Skeletal muscle tissue (tissue), 4 donors: ENCODE data around the gene SYNE1. TPM values are rescaled to one million over a fixed set of nuclear protein-coding genes. Genes with fewer than 3 reads are reported as not detected.
"Not testable (repeated sequence)": the region's sequence is repeated elsewhere in the genome, so short reads cannot be mapped to it uniquely, and the experiment has no call there.

Experiments used
- H3K27ac ChIP-seq: one replicate; pipeline ENCODE4 v1.7.0; 2013; ENCODE audit warnings: mild to moderate bottlenecking, low read depth, low read length, inconsistent platforms
- H3K27me3 ChIP-seq, 3 donors: one replicate each; pipeline ENCODE4 v1.7.0; 2013; ENCODE audit warnings: low read length in 3 of 3; ENCODE audit not compliant: control insufficient read depth in 3 of 3, insufficient read depth in 3 of 3
- H3K36me3 ChIP-seq, 3 donors: one replicate each; pipeline ENCODE4 v1.7.0; 2013; ENCODE audit warnings: low read length in 3 of 3; ENCODE audit not compliant: control insufficient read depth in 3 of 3, insufficient read depth in 3 of 3
- H3K4me1 ChIP-seq, 3 donors: one replicate each; pipeline ENCODE4 v1.7.0; 2013; ENCODE audit warnings: low read length in 3 of 3, mild to moderate bottlenecking in 3 of 3; ENCODE audit not compliant: control insufficient read depth in 3 of 3, insufficient read depth in 3 of 3
- H3K4me3 ChIP-seq, 3 donors: one replicate each; pipeline ENCODE4 v1.7.0; 2013; ENCODE audit warnings: low read length in 3 of 3
- H3K9ac ChIP-seq, 3 donors: one replicate each; pipeline ENCODE4 v1.7.0; 2013; ENCODE audit warnings: low read length in 3 of 3, mild to moderate bottlenecking in 3 of 3, moderate library complexity in 2 of 3, low read depth in 1 of 3
- H3K9me3 ChIP-seq, 3 donors: one replicate each; pipeline ENCODE4 v1.7.0; 2013; ENCODE audit warnings: low read length in 3 of 3; ENCODE audit not compliant: control insufficient read depth in 3 of 3
- total RNA-seq: library from RNA; depleted of rRNA; stranded (reverse); fragments of >200 nt; gene quantifications from one replicate; pipeline ENCODE4 v1.2.3, GENCODE V29; 2014
- donor health status: Osteomylitis.

SYNE1 gene
- total RNA-seq, 1 donor from 2014 or later: 195 TPM

DNA sequence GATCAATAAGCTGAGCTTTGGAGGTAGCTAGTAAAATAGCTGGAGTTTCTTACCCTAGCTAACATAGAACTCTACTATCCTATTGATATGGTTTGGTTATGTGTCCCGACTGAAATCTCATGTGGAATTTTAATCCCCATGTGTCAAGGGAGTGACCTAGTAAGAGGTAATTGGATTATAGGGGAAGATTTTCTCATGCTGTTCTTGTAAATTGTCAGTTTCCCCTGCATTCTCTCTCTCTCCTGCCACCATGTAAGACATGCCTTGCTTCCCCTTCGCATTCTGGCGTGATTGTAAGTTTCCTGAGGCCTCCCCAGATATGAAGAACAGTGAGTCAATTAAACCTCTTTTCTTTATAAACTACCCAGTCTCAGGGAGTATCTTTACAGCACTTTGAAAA, 24.6 kb upstream of the SYNE1 start:
- Histone ChIP-seq H3K4me1 (no peaks in the 10 kb centered on the region), H3K27me3 (no peaks in the 10 kb centered on the region), H3K9me3 (no peaks in the 10 kb centered on the region), H3K4me3 (no peak overlapping the region), H3K9ac (no peak overlapping the region), H3K36me3 (no peaks in the 10 kb centered on the region), H3K27ac (no peak overlapping the region)

DNA sequence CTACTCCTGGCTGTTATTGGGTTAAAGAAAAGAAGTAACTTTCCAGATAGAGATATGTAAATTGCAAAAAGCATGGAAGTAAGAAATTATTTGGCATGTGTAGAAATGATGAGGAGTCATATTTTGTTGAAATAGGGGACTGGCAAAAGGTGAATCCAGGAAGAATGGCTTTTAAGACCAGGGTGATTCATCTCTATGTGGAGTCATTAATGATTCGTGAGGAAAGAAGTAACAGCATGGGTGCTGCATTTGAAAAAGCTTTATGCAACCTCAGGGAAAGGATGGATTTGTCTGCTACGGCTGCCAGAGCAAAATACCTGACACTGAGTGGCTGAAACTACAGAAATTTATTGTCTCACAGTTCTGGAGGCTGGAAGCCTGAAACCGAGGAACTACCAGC, 14.8 kb upstream of the SYNE1 start:
- no peaks in the 10 kb centered on the region for H3K4me1 ChIP-seq
- H3K36me3 ChIP-seq: no peaks in the 10 kb centered on the region
- H3K9me3 ChIP-seq: no peaks in the 10 kb centered on the region
- no peak overlapping the region for H3K27ac ChIP-seq
- H3K4me3 ChIP-seq: no peak overlapping the region
- H3K27me3 ChIP-seq: no peaks in the 10 kb centered on the region
- no peak overlapping the region for H3K9ac ChIP-seq

DNA sequence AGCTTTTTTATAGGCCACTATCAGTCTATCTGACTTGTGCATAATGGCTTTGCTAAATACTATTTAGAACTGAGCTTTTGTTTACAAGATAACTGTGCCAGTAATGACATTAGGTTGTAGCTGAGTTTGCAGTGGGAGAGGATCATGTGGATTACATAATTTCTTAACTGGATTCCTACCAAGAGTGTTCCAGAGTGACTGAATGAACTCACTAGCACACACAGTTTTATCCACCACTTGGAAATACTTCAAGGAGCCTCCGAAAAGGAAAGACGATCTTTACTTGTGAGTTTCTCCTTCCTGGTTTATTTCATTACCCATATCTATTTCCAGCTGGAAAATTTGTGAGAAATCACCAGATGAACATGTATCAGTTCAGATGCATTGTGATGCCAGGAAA, 10.9 kb upstream of the SYNE1 start:
- no peaks in the 10 kb centered on the region for H3K27me3 ChIP-seq
- no peaks in the 10 kb centered on the region for H3K36me3 ChIP-seq
- no peak overlapping the region for H3K4me3 ChIP-seq
- H3K27ac ChIP-seq: no peak overlapping the region
- no peaks in the 10 kb centered on the region for H3K9me3 ChIP-seq
- no peak overlapping the region for H3K9ac ChIP-seq
- H3K4me1 ChIP-seq: no peaks in the 10 kb centered on the region

DNA sequence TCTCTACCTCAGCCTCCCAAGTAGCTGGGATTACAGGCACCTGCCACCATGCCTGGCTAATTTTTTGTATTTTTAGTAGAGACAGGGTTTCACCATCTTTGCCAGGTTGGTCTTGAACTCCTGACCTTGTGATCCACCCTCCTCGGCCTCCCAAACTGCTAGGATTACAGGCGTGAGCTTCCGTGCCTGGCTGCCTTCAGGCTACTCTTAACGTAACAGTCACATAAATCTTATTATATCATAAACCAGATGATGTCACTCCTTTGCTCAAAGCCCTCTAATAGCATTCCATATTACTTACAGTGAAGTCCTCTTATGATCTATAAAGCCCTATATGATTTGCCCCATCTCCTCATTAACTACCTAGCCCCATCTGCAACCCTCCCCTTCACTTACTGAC, 9.6 kb upstream of the SYNE1 start:
- H3K9ac ChIP-seq, H3K4me1 ChIP-seq, H3K4me3 ChIP-seq, H3K36me3 ChIP-seq, H3K27me3 ChIP-seq, H3K9me3 ChIP-seq, H3K27ac ChIP-seq: not testable (repeated sequence)

DNA sequence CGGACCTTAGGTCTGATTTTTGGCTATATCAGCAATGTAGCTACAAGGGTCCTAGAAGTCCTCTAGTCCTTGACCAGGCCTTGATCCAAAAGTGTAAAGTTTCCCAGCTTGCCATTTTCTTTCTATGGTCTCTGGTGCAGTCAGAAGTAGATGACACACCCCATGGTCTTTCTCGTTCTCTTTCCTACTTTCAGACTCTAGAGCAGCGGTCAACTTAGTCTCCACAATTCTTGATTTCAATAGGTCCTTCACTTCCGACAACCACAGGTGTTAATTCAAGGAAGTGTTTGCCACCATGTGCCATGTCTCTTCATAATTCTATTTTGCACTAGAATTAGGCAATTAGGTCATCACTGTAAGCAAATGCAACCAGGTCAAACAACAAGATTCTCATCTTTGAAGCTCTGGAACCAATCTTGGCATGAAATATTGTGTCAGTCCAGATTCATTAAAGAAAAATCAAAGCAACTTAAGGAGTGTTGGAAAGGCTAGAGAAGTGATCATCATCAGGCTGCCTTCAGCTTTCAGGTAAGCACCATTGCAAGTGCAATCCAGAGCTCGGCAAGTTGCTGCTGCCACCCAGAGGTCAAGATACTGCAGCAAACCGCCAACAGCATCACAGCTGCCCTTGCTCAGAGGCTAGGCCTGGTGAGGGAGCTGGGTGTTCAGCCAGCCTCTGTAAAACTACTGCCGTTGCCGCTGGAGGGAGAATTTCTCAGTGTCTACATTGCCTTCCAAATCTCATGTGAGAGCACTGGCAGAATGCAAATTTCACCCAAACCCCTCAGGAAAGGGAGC, 5.6 kb upstream of the SYNE1 start:
- Histone ChIP-seq H3K27me3 (peaks cover 0 to 10% (median 5%) of the 10 kb centered on the region in 3 donors), H3K4me3 (no peak overlapping the region), H3K4me1 (no peaks in the 10 kb centered on the region), H3K27ac (no peak overlapping the region), H3K36me3 (no peaks in the 10 kb centered on the region), H3K9me3 (no peaks in the 10 kb centered on the region), H3K9ac (no peak overlapping the region)

DNA sequence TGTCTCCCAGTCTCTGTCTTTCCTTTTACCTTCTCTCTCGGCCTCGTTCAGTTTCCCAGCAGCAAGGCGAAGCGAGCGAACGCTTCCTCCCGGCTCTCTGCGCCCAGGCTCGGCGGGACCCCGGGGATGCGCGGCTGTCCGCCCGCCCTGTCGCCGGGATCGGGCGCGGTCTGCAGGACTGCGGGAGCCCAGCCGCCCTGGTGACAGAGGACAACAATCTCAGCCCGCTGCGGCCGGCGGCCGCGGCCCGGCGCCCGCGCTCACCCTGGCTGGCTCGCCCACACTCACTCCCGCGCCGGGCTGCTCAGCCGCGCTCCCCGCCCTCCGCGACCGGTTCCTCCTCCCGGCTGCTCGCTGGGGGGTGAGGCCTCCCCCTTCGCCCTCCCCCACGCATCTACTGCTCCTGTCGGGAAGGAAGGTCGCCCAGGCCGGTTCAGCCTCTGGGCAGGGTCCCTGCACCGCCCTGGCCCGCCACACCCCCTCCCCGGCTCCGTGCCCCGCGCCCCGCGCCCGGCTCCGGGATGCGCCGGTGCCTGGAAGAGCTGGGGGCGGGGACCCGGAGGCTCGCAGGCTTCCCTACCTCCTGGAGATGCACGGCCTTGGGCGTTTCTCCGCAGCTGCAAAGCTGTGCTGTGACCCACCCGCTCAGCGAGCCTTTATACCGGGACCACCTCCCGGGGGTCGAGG, 410 bp downstream of the SYNE1 start:
- H3K27ac ChIP-seq: no peak overlapping the region
- H3K9ac ChIP-seq: peak overlapping the region; percentile 54 to 71 (median 63)

DNA sequence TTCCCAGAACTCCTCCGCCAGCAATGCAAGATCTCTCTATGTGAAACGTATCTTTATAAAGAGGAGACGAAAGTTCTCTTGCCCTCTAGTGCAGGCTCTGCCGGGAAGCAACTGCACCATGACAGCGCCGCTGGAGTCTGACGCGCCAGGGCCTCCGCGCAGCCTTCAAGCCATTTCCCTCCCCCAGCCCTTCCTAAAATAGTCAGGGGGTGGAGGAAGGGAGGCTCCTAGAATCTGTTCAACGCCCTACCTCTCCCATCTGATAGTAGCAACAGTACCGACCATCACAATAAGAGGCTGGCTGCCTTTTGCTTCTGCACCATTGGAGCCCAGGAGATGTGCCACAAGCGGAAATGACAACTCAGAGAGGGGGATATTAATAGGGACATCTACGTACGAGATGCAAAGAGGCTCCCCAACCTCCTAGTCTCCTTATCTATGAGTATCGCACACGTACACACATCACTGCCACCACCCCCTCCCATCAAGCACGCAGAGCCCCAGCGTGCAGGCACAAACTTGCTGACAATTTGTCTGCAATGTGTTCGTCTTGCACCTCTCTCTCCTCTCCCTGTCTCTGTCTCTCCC, 1.0 kb downstream of the SYNE1 start:
- peak overlapping the region; percentile 54 to 71 (median 63) for H3K9ac ChIP-seq
- peaks cover 9 to 15% (median 14%) of the 10 kb centered on the region in 3 donors for H3K4me1 ChIP-seq
- no peaks in the 10 kb centered on the region for H3K9me3 ChIP-seq
- peak overlapping the region; percentile 82 to 93 (median 82) for H3K4me3 ChIP-seq
- no peaks in the 10 kb centered on the region for H3K36me3 ChIP-seq
- H3K27me3 ChIP-seq: peaks cover 5 to 24% (median 19%) of the 10 kb centered on the region in 3 donors
- no peak overlapping the region for H3K27ac ChIP-seq

More for the DNA sequence above, 410 bp downstream of the SYNE1 start:
- Histone ChIP-seq H3K4me1 (peaks cover 9 to 15% (median 14%) of the 10 kb centered on the region in 3 donors), H3K27me3 (peaks cover 5 to 24% (median 19%) of the 10 kb centered on the region in 3 donors), H3K4me3 (peak overlapping the region; percentile 82 to 93 (median 82)), H3K36me3 (no peaks in the 10 kb centered on the region), H3K9me3 (no peaks in the 10 kb centered on the region)

DNA sequence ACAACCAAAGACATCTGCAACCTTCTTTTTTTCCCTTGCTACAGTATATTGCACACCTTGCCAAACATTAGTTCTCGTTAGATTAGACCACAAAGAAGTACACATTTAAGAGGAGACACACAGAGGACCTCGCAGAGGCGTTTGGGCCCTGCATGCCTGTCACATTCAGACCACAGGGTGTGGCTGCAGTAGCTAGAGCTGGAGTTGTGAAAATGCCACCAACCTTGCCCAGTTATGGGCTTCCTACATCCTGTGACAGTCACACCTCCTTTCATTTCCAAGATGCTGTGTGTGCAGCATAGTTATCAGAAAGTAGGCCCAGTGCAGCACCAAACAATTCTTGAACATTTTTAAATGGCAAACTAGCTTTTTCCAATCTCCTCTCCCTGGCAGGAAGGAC, 2.4 kb downstream of the SYNE1 start:
- Histone ChIP-seq H3K9me3 (no peaks in the 10 kb centered on the region), H3K27me3 (peaks cover 5 to 24% (median 19%) of the 10 kb centered on the region in 3 donors), H3K4me1 (peaks cover 9 to 15% (median 14%) of the 10 kb centered on the region in 3 donors), H3K27ac (no peak overlapping the region), H3K36me3 (no peaks in the 10 kb centered on the region), H3K9ac (no peak overlapping the region), H3K4me3 (no peak overlapping the region)

DNA sequence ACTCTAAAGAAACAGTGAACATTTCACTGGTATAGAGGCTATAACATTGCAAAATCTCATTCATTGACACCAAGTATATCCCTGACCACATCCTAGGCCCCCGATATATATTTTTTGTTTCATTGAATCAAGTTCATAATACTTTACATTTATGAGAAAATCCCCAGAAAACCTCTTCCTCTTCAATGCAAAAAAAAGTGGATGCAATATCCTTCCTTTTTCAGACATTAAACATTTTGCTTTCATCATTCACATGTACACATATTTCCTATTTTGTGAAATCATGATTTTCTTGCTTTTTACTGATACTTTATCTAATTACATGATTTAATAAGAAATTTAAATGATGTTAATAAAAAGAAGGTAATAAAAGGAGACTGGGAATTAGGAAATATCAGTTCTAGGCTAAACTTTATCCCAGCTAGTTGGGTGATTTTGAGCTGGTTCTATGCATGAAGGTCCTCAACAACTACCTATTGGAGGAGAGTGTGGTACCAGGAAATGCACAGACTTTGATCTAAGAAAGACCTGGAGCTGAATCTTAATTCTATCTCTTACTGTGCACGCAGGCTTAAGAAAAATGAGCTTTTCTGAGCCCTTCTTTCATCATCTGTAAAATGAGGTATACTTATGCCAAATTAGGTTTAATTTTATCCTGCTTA, 4.9 kb downstream of the SYNE1 start:
- Histone ChIP-seq H3K4me3 (no peak overlapping the region), H3K27ac (no peak overlapping the region), H3K36me3 (no peaks in the 10 kb centered on the region), H3K9me3 (no peaks in the 10 kb centered on the region), H3K4me1 (peaks cover 9 to 14% (median 12%) of the 10 kb centered on the region in 3 donors), H3K27me3 (peaks cover 5 to 14% (median 13%) of the 10 kb centered on the region in 3 donors), H3K9ac (no peak overlapping the region)
